Osteoblast (primary cell): ENCODE measurements around the gene TPO. TPM values are rescaled to one million over a fixed set of nuclear protein-coding genes. Genes with fewer than 3 reads are reported as not detected.
"Not testable (repeated sequence)": the region's sequence is repeated elsewhere in the genome, so short reads cannot be mapped to it uniquely, and the experiment has no call there.

Experiments
- DNase-seq: peaks from one replicate; pipeline ENCODE4 v3.0.0; 2011; ENCODE audit warnings: low spot score, mixed read lengths; ENCODE audit not compliant: insufficient read length; ENCODE audit errors: missing footprints
- H2AFZ ChIP-seq: 2 replicates; pipeline ENCODE4 v1.6.0; 2011; ENCODE audit warnings: mild to moderate bottlenecking, low read length
- H3K27ac ChIP-seq: 2 replicates; pipeline ENCODE4 v1.5.1; 2011; ENCODE audit warnings: mild to moderate bottlenecking, low read depth, low read length, moderate library complexity
- H3K27me3 ChIP-seq: 2 replicates; pipeline ENCODE4 v1.6.0; 2012; ENCODE audit warnings: mild to moderate bottlenecking, control low read depth, inconsistent platforms, low read length, moderate library complexity; ENCODE audit not compliant: insufficient read depth
- H3K36me3 ChIP-seq: 2 replicates; pipeline ENCODE4 v1.5.1; 2011; ENCODE audit warnings: mild to moderate bottlenecking, low read length, control low read depth, moderate library complexity; ENCODE audit not compliant: insufficient read depth
- H3K4me1 ChIP-seq: 2 replicates; pipeline ENCODE4 v1.5.1; 2011; ENCODE audit warnings: mild to moderate bottlenecking, low read length, control low read depth, moderate library complexity; ENCODE audit not compliant: insufficient read depth
- H3K4me2 ChIP-seq: 2 replicates; pipeline ENCODE4 v1.6.0; 2011; ENCODE audit warnings: mild to moderate bottlenecking, low read length; ENCODE audit not compliant: insufficient read depth
- H3K4me3 ChIP-seq: fragments of 200-600 bp; sonication (generic); 3 replicates; pipeline ENCODE4 v1.5.1; 2012; ENCODE audit warnings: mild to moderate bottlenecking, low read length, inconsistent platforms; ENCODE audit not compliant: insufficient read depth
- H3K79me2 ChIP-seq: 2 replicates; pipeline ENCODE4 v1.6.0; 2012; ENCODE audit warnings: mild to moderate bottlenecking, low read length, control low read depth, inconsistent platforms; ENCODE audit not compliant: insufficient read depth
- H3K9me3 ChIP-seq: 2 replicates; pipeline ENCODE4 v1.5.1; 2011; ENCODE audit warnings: low read depth, low read length, control low read depth
- H4K20me1 ChIP-seq: 2 replicates; pipeline ENCODE4 v1.6.0; 2012; ENCODE audit warnings: mild to moderate bottlenecking, low read length, control low read depth; ENCODE audit not compliant: insufficient read depth
- CTCF ChIP-seq: IDR thresholded peaks from 2 replicates; pipeline ENCODE4 v1.5.1; 2011; ENCODE audit warnings: mild to moderate bottlenecking, low read depth, low read length, moderate library complexity; ENCODE audit errors: extremely low read depth
- total RNA-seq: library from RNA; depleted of rRNA; stranded (reverse); fragments of >200 nt; gene quantifications from 2 replicates; pipeline ENCODE4 v1.2.3, GENCODE V29; 2012

Gene TPO
- total RNA-seq, 1 donor: not detected

DNA sequence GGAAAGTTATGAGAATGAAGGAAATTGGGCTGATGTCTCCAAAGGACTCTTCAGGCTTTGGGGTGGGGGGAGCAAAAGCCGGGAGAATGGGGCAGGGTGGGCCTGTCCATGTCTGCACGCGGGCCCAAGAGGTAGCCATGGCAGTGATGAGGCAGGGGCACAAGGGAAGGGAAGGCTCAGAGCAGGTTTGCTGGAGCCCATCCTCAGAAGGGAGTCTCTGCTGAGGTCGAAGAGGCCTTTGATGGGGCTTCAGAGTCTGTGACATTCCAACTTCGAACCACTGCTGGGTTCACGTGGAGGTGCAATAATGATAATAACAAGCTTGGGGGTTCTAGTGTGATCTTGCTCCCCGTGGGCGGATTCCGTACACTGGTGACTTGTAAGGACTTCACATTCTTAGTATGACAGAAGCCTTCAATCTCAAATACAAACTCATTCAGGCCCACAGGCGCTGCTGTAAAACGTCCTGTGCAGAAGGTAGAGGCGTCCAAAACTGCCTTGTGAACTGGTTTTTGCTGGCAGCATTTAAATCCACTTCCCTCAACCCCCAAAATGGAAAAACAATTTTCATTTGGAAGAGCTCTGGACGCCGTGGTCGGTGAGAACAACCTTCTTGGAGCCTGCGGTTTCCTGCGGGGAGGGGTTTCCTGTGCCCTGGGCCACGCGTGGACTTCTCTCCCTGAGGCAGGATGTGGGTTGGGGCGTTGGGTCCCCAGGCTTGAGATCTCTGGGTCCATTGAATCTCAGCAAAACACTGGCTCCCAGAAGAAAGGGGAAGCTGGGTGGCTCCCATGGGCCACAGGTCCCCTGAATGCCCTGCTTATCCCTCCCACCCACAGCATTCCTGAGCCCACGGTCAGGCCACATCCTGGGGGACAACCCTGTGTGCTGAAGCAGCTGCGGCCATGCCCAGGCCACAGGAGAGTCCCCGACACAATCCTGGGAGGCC, 151.0 kb downstream of the TPO start:
- Histone ChIP-seq H3K27me3 (peaks cover 22% of the 10 kb centered on the region), H3K9me3 (no peaks in the 10 kb centered on the region), H3K4me3 (no peak overlapping the region), H3K79me2 (no peaks in the 10 kb centered on the region), H2AFZ (peak overlapping the region; percentile 76), H3K4me1 (peaks cover 7% of the 10 kb centered on the region), H3K27ac (no peak overlapping the region), H4K20me1 (no peaks in the 10 kb centered on the region), H3K4me2 (peak overlapping the region; percentile 7), H3K36me3 (no peaks in the 10 kb centered on the region)
- TF ChIP-seq CTCF: no peak
- peak; percentile 83 for DNase-seq

DNA sequence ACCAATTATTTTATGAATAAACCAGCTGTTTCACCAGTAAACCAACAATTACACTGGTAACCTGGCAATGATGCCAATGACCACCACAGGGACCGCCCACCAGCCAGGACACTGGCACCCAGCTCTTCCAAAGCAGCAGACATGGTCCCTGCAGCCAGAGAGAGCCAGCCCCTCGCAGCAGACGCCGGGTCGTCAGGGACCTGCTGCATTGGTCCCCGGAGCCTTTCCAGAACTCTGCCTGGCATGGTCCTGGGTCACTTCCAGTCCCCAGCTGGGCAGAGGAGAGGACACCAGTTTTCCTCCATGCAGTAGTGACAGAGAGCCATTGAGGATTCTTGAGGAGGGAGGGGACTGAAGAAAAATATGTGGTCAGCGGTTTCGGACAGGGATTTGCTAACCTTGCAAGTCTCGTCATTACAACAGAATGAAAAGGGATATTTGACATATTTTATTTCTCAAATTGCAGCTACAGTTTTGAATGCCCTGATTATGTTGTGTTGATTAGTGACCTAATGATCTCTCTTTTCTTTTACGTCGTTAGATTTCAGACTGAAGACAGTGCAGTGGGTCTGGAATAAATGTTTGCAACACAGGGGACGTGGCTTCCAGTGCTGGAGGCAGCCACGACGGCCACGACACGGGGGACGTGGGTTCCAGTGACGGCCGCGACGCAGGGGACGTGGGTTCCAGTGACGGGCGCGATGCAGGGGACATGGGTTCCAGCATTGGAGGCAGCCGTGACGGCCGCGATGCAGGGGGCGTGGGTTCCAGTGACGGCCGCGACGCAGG, 154.5 kb downstream of the TPO start:
- no peak overlapping the region for H3K4me2 ChIP-seq
- no peak overlapping the region for H3K27ac ChIP-seq
- peaks cover 3% of the 10 kb centered on the region for H3K27me3 ChIP-seq
- peaks cover 18% of the 10 kb centered on the region for H3K4me1 ChIP-seq
- peak; percentile 87 for DNase-seq
- TF ChIP-seq CTCF: no peak
- no peaks in the 10 kb centered on the region for H3K9me3 ChIP-seq
- no peaks in the 10 kb centered on the region for H3K79me2 ChIP-seq
- no peaks in the 10 kb centered on the region for H4K20me1 ChIP-seq
- no peaks in the 10 kb centered on the region for H3K36me3 ChIP-seq
- H2AFZ ChIP-seq: no peak overlapping the region
- H3K4me3 ChIP-seq: no peak overlapping the region

DNA sequence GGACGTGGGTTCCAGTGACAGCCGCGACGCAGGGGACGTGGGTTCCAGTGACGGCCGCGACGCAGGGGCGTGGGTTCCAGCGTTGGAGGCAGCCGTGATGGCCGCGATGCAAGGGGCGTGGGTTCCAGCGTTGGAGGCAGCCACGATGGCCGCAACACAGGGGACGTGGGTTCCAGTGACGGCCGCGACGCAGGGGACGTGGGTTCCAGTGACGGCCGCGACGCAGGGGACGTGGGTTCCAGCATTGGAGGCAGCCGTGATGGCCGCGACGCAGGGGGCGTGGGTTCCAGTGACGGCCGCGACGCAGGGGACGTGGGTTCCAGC, 155.0 kb downstream of the TPO start:
- H3K36me3 ChIP-seq, H3K9me3 ChIP-seq, H3K4me3 ChIP-seq, H3K27me3 ChIP-seq, H3K79me2 ChIP-seq, DNase-seq, H3K27ac ChIP-seq, H4K20me1 ChIP-seq, H2AFZ ChIP-seq, H3K4me2 ChIP-seq: not testable (repeated sequence)
- H3K4me1 ChIP-seq: peaks cover 24% of the 10 kb centered on the region

- no peak for TF ChIP-seq CTCF
Observed at GRCh38 chr2:1569879-1570450, 156.7 kb downstream of the TPO start.

More at GRCh38 chr2:1569879-1570450, 156.7 kb downstream of the TPO start:
- Histone ChIP-seq H3K4me3 (no peak overlapping the region), H3K36me3 (no peaks in the 10 kb centered on the region), H3K27ac (no peak overlapping the region), H3K27me3 (peaks cover 3% of the 10 kb centered on the region), H3K79me2 (no peaks in the 10 kb centered on the region), H4K20me1 (no peaks in the 10 kb centered on the region), H2AFZ (no peak overlapping the region), H3K4me1 (peaks cover 17% of the 10 kb centered on the region), H3K9me3 (no peaks in the 10 kb centered on the region), H3K4me2 (no peak overlapping the region)
- DNase-seq: peak; percentile 73
